Measurements from ENCODE around the gene ALDOC.
A peak's percentile ranks its signal among the peaks of the same experiment; 100 is the strongest.
"Not testable (repeated sequence)": the region's sequence is repeated elsewhere in the genome, so short reads cannot be mapped to it uniquely, and the experiment has no call there.

The ALDOC gene

DNA sequence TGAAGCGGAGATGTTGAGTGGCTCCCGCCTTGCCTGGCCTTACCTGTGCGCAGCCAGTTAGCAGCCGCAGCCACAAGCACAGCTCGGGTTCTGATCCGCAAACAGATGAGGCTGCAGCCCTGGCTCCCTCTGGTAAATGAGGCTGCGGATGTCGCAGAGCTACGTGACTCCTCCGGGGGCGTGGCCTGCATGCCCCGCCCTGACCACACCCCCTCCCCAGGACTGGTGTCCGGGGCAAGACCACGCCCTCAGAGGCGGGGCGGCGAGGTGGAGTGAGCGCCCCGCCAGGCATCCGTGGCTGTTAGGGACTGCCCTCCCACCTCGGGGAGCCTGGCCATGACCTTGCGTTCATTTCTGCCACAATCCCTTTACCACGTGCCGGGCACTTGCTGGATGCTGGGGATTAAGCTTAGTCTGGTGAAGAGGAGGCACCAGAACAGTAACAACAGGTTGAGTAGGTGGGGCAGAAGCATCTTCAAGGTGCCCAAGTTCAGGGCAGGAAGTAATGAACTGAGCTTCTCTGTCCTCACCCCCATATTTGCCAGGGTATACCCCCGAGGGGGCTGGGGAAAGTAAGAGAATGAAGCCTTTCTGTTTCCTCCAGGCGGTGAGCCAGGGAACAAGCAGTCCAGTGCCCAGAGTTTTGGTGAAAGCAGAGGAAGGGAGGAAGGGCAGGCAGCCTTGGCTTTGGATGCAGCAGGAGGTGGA lies at the start of gene ALDOC:
ALDOC (minus strand) TSS at position 138 of the 708 bp plus-strand sequence. CDS start 1,363 bp downstream, outside the sequence.
- DNase-seq: peak; percentile 91 to 97

DNA sequence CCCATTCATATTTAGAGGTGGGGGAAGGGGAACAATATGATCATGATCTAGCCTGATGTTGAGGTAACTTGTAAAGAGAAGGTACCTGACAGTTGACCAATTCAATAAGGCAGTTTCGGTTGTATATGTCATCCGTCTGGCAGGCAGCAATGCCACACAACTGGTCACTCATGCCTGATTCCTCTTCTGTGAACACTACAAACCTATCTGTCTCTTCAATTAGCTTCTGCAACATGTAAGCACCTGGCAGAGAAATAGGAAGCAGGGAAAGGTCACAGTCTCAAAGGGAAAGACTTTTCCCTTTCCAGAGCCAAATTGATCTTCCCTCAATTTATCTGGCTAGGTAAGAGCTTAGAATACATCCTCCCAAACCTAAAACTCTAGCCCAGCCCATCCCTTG lies 47.5 kb upstream of the ALDOC start:
- DNase-seq: no peak

DNA sequence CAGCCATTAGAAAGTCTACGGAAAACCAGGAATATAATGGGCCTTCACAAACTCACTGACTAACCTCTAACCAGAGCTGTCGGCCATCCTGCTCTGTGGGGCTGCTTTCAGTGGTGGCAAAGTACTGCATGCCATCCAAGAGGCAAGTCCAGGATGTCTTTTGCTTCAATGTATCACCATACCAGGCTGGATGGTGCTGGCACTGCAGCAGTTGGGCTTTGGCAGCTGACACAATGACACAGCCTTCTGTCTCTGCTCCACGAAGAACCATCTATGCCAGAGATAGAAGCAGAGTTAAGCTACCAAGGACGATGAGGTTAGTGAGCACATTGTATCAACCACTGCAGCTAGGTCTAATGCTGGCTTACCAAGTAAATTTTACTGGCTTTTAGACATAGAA lies 47.0 kb upstream of the ALDOC start:
- DNase-seq: no peak

DNA sequence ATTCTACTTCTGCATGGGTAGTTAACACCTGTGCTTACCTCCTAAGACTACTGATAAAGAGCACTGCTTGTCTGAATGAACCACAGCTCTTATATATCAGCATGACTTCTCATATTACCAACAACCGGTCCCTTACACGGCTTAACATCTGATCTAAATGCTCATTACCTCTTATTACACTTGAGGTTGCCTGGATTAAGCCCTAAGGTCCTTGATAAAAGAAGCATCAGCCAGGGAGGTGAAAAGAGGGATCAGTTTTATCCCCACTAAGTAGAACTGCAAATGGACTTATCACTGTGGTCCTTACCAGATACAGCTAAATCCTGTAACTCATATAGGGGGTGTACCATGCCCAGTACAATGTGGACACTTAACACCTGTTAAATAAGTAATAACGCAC lies 45.5 kb upstream of the ALDOC start:
- no peak for DNase-seq

DNA sequence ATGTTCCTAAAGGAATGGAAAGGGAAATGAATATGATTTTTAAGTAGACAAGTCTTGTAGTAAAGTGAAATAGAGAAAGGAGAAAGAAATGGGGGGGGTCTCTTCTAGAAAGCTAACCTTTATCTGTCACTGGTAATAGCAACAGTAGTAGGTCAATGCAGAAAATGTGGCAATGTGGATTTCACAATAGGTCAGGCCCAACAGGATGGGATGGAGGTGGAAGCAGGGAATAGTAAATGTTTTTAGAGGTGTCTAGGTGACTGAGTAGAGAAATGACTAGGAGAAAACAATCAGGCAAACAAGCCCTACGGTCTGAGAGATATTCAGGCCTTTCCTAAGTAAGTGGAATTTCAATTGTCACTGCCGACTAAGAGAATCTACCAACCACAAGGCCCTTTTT lies 43.3 kb upstream of the ALDOC start:
- no peak for DNase-seq

DNA sequence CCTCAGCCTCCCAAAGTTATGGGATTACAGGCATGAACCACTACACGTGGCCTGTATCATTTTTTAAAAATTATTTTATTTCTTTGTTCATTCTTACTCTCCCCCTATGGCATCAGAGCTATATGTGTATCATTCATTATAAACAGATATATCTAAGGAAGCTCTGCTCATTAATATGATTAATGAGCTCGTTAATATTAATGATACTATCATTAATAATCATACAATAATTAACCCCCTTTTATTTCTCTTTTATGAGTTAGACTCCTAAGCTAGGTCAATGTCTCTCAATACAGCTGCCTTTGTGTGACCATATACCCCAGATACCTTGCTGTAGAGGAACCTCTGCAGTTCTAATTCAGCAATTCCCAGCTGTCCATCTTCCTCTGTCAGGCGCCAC lies 41.8 kb upstream of the ALDOC start:
- no peak for DNase-seq

DNA sequence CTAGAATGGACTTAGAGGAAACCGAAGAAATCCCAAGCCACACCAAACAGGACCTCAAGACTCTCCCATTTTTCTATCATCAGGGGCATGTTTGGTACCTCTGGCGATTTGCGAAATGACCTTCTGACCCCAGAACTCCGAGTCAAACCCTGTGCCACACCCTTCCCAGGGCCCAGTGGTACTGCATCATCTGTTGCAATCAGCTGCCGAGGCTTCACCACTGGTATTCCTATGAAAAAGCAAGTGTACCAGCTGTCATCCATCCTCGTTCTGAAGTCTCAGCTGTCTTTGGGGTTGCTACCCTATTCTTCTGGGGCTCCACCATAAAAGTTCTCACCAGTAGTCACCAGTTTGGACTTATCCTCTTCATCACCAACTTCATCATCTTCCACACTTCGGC lies 39.6 kb upstream of the ALDOC start:
- no peak for DNase-seq

DNA sequence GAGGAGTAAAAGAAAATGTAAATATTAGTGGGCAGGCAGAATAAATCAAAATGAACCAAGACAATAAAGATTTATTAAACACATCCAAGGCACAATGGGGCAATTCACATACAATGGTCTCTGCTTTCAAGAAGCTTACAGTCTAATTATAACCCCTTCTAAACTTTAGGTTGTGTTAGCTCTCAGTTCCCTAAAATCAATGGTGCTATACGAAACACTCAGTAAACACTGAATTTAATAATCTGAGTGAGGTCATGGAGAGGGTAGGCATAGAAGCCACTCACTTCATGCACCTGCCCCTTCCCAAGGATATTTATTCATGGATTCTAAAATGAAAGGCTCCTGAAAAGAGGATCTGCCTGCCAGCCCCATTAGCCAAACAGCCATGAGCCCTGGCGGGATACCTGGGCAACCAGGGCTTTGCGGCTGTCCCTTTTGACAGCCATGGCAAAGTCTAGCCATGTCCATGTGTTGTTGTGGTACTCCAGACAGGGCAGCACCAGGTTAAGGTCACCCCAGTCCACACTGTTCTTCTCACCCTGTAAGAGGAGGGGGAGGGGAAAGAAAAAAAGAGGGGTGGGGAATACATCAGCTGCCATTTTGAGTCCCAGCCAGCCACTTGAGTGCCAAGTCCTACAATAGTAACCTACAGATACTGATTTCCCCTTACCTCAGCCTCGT lies 38.7 kb upstream of the ALDOC start:
- DNase-seq: no peak

DNA sequence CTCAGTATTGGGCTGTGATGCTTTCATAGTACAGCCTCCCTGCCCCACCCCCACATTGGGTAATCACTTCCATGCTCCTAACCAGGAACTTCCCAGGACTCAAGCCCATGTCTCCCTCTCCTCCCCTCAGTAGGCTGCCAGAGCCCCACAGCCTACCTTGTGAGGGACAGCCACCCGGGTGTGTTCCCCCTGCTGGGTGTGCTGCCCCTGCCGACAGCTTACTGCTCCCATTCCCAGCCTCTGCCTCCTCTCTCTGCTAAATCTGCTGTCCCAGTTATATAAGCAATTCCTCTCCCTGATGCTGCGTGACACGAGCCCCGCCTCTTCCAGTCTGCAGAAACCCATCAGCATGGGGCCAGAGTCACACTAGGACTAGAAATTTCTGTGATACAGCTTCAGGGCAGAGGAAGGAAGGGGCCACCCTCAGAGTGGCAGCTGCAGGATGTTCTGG lies 37.3 kb upstream of the ALDOC start, which contains the start of gene RSKR:
RSKR (minus strand) TSS at position 255 of the 451 bp plus-strand sequence; CDS start at position 231, 24 bp downstream.
- no peak for DNase-seq

DNA sequence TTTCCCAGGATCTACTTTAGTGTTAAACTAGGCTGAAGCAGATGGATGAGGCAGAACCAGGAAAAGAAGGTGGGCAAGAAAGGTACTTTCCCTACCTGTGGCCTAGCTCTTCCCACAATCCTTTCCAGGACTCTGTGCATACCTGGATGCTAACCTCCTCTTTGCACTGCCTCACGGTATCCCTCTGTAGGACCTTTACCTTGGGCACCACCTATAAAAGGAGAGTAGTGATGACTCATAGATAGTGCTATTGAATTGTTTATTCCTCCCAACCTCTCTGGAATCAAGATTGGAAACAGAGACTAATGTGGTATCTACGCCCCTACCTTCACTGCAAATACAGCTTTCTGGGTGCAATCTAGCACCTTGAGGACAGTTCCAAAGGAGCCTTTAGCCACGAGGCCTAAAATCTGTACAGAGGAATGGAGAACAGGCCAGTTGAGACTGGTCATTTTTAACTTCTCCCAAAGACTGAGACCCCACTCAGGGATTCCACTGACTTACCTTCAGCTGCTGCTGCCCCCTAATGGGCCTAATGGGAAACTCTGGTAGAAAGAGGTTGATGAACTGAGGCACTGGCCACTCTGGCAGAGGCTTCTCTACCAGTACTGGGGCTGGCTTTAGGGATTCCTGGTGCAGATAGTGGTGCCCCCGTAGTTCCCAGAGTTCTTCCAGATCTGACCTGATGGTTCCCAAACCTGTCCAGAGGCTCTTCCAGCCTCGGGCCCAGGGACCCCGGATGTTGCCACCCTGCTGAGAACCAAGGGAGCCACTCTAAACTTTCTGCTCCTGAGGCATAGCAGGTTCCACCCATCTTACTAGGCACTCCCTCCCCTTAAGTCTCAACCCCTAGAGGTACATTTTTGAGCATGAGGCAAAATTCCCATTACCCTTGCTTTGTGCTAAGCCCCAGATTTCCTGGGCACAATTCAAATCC lies 36.5 kb upstream of the ALDOC start:
- peak; percentile 5 to 19 for DNase-seq

DNA sequence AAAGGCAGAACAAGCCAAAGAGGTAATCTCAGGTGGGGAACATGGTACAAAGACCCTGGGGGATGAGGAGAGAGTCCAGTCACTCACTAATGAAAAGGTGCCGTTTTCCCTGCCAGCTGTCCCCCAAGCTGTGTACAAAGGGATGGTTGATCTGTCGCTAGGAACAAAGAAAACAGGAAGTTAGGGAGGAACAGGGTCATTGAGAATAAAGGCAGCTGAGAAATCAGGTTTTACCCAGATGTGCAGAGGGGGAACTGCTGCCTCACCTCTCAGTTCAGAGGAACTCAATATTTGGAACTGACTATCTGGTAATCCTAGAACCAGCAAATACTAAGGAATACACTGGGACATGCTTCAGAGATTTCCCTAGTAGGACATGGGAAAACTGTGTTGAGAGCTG lies 35.8 kb upstream of the ALDOC start:
- DNase-seq: no peak

DNA sequence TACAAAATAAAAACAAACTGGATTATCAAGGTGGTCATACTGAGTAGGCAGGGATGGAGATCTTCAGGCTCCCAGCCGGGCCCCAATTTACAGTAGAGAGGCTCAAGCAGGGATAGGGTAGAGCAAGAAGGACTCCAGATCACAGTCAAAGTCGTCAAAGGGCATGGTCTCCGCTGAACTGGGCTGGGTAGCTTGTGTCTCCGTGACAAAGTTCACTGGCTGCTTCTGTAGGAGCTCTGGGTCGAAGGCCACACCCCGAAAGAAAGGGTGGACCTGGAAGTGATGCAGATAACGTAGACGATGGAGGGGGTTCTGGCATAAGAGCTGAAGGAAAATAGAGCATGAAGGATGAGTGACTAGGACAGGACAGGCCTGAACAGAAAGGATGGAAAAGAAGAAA lies 33.7 kb upstream of the ALDOC start:
- DNase-seq: no peak

DNA sequence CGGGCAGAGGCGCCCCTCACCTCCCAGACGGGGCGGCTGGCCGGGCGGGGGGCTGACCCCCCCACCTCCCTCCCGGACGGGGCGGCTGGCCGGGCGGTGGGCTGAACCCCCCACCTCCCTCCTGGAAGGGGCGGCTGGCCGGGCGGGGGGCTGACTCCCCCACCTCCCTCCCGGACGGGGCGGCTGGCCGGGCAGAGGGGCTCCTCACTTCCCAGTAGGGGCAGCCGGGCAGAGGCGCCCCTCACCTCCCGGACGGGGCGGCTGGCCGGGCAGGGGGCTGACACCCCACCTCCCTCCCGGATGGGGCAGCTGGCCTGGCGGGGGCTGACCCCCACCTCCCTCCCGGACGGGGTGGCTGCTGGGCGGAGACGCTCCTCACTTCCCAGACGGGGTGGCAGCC lies 27.3 kb upstream of the ALDOC start:
- DNase-seq: not testable (repeated sequence)

DNA sequence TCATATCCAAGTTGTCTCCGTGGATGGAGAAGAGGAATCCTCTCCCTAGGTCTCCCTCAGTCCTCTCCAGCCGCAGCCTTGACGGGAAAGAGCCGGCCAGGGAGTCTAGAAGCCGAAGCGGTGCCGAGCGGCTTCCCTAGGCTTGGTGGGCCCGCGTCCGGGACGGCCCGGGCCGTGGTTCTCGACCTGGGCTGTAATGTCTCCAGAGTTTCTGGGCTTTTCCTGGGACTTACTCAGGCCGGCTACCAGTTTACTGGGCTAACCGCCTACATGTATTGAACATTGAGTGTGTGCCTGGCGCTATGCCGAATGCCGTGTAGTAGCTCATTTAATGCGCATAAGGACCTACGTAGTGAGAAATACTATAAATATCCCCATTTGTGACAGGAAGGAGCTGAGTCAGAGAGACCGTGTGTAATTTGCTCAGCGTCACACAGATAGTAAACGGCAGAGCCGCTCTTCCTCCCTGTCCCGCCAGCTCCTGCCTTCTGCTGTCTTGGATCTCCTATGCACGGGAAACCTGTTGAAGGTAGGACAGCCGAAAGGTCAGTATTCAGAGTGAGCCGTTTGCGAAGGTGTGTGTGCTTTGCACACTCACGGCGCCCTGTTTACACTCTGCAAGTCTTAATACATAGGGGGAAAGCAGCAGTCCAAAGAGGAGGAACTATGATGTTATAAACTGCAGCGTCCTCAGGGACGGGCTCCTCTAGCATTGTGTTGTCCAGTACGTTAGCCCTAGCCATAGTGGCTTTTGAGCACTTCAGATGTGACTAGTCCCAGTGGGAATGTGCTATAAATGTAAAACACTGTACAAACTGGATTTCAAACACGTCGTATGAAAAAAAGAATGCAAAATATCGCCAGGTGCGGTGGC lies 22.9 kb upstream of the ALDOC start:
- peak in 1 of 2 experiments; percentile 51 for DNase-seq

DNA sequence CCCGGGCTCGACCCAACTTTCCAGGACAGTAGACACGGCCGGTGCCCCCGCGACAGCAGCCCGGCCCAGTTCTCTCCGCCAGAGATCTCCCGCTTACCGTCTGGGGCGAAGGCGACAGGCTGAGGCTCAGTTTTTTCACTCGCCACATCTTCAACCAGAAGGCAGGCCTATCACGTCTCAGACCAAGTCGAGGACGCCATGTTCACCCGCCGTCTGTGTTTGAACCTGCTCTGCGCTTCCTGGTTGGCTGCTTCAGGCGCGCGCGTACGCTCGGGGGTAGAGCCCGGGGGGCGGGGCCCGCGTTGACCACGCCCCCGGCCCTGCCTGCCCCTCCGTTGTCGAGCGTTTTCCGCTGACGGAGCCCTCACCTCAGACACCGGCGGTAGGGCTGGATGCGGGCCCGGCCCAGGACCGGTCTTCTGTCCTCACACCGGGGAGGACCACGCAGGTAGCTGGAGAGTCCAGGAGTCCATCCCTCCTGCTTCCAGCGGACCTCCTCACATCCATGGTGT lies 22.2 kb upstream of the ALDOC start, which contains the start of gene SPAG5:
SPAG5 (minus strand) TSS at position 227 of the 512 bp plus-strand sequence; CDS start at position 148, 79 bp downstream.
- peak; percentile 86 to 93 for DNase-seq

DNA sequence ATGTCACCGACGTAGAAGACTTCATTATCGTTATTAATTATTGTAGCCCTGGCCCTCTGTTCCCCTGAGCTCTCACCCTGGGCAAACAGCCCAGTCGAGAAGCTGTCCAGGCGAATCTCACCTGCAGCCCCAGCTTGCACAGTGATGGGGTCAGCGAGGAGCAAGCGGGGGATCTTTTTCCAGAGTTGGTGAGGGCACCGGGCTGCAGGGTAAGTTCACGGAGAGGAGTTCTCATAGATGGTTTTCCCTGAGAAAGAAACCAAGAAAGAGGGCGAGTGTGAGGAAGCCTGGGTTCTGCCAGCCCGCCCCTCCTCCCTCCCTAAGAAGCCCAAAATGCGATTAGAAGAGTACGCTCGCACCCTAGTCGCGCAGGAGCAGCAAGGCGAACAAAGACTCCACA lies 21.7 kb upstream of the ALDOC start:
- DNase-seq: no peak

DNA sequence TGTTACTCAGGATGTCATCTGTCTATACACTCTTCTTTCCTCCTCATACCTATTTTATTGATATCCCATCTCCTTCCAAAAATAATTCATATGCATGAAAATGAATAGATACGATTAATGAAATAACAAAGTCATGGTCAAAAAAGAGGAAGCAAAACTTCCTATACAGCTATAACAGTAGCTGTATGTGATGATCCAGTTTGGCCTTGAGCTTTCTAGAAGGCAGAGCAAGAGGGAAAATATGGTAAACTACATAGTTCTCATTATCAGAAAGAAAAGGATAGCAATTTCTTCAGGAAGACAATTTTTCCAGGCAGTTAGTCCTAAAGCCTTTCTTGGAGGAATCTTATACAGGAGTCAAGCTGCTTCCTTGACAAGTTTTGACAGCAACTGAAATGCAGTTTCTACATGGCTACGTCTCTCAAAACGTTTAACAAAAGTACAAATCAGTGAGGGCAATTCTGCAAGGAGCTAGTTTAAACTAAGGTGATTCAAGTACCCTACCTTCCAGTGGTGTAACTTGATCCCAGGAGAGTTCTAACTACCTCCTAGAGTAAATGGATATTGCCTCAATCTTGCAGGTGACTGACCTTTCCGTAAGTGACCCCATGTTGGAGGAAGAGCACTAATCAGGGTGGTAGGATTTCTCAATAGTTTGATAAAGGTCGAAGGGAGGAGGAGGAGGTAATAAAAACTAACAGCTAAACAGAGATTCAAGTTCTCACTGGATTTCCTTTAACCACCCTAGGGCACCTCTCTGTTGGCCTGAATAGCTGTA lies 21.1 kb upstream of the ALDOC start:
- no peak for DNase-seq

DNA sequence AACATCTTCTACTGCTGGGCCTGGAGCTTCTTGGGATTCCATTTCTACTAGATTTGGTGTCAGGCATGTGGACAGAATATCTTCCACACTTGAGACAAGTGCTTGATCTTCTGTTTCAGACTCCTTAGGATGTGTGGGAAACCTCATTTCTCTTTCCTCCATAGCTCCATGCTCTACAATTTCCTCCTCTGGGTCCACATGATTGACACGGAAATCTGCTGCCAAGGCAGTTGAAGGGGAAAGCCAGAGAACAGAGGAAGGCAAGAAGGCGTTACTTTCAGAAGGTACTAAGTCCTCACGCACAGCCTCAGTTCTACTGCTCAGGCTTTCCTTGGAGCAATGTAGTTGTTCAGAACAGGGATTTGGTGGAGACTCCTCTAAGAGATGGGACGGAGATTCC lies 15.6 kb upstream of the ALDOC start:
- no peak for DNase-seq

DNA sequence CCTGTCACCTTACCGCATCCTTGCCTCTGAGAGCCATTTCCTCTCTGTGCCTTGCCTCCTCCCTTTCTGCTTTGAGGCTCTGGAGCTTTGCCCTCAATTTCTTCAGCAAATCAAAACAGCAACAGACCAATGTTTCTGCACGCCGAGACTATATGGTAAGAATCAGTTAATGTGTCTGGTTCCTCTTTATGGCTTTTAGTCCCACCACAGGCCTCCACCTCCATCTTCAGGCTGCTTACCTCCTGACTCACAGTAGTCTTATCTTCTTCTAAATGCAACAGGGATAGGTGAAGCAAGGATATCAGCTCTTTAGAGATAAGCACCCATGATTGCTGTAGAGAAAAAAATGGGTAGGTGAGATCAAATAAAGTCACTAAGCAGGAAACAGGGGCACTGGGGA lies 9.2 kb upstream of the ALDOC start:
- DNase-seq: no peak

DNA sequence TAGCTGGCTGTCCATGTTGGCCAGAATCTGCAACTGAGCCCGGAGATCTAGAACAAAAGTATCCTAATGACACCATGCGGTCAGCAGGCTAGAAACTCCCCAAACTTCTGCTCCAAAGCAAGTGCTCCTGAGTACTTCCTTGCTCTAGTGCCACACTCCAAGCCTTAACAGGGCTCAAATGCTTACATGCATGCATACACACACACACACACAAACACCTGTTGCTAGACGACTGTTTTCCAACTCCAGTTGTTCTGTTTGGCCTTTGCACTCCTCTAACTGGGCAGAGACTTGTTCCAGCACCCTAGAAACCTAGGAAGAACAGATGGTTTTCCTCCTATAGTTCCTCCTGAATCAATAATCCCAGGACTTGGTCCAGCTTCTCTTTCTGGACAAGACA lies 7.7 kb upstream of the ALDOC start:
- DNase-seq: no peak

DNA sequence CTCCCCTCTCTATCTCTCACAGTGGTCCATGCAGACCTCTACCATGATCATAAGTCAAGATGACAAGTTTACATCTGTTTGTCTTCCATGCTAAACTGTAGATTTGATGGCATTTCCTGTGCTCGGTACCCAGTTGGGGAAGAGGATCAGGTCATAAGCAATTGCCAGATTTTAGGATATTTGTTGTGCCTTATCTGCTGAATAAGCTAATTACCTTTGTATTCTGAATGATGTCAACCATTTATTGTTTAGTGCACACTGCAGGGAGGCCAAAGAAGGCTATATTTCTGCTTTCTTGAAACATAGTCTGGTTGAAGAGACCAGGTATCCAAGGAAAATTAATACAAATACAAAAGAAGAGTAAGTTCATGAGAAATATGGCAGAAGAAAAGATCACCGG lies 5.8 kb upstream of the ALDOC start:
- no peak for DNase-seq
